Prostate gland (tissue), 2 donors: ENCODE results near the gene CRB2.

Experiments
- POLR2A ChIP-seq: fragments of 450-650 bp; IDR thresholded peaks from one replicate; pipeline ENCODE4 v1.6.1; 2016; ENCODE audit warnings: antibody characterized with exemption, mild to moderate bottlenecking
- POLR2AphosphoS5 ChIP-seq: sonication (generic); formaldehyde crosslinking; IDR thresholded peaks from one replicate; pipeline ENCODE4 v1.6.1; 2017; ENCODE audit warnings: antibody characterized with exemption
- TF ChIP-seq, protein P1 (sequence below), 4 experiments: fragments of 200-600 bp in 2 of 4; fragments of 450-650 bp in 2 of 4; sonication (generic) in 2 of 4; IDR thresholded peaks; 1 replicate in 3 of 4; 2 replicates in 1 of 4; pipeline ENCODE4 v1.5.1; 2016 to 2019; ENCODE audit warnings: antibody characterized with exemption in 4 of 4, mild to moderate bottlenecking in 2 of 4, moderate library complexity in 2 of 4

GRCh38 chr9:123412171-123412820 lies 56.3 kb downstream of the CRB2 start:
- TF ChIP-seq POLR2A (no peak), POLR2AphosphoS5 (no peak)
- TF ChIP-seq, protein P1, sequence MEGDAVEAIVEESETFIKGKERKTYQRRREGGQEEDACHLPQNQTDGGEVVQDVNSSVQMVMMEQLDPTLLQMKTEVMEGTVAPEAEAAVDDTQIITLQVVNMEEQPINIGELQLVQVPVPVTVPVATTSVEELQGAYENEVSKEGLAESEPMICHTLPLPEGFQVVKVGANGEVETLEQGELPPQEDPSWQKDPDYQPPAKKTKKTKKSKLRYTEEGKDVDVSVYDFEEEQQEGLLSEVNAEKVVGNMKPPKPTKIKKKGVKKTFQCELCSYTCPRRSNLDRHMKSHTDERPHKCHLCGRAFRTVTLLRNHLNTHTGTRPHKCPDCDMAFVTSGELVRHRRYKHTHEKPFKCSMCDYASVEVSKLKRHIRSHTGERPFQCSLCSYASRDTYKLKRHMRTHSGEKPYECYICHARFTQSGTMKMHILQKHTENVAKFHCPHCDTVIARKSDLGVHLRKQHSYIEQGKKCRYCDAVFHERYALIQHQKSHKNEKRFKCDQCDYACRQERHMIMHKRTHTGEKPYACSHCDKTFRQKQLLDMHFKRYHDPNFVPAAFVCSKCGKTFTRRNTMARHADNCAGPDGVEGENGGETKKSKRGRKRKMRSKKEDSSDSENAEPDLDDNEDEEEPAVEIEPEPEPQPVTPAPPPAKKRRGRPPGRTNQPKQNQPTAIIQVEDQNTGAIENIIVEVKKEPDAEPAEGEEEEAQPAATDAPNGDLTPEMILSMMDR (IDR thresholded peaks at IDR 0.05): no peak
